Endothelial cell of umbilical vein (primary cell): ENCODE data around the gene MEF2C. TPM values are rescaled to one million over a fixed set of nuclear protein-coding genes. Genes with fewer than 3 reads are reported as not detected.

Experiments used
- BruUV-seq: library from RNA; stranded (reverse); fragments of 400-500 nt; replicated peaks from 2 replicates; lab custom pipeline; 2021; lab: Mats Ljungman, UMichigan
- CTCF ChIA-PET: fragments of 300-600, 350-600 bp; sonication (Branson Sonifier 250); formaldehyde crosslinking; loops from one replicate; lab custom pipeline; 2021; ENCODE audit warnings: antibody characterized with exemption, inconsistent platforms; lab: Charles Lee
- POLR2A ChIA-PET: fragments of 300-600, 350-600 bp; sonication (Branson Sonifier 250); formaldehyde crosslinking; loops from one replicate; lab custom pipeline; 2021; ENCODE audit warnings: antibody characterized with exemption, inconsistent platforms; lab: Charles Lee
- DNase-seq: peaks from one replicate; pipeline ENCODE4 v3.0.0-alpha.2; 2011; ENCODE audit warnings: low read depth, low spot score
- FAIRE-seq: peaks from 2 replicates; lab custom pipeline; 2011; peaks lifted over from hg19 to GRCh38; lab: Jason Lieb, UNC
- H2AFZ ChIP-seq: 2 replicates; pipeline ENCODE4 v1.6.0; 2012; ENCODE audit warnings: low read depth, low read length, control low read depth, inconsistent platforms
- H3K27ac ChIP-seq: 2 replicates; pipeline ENCODE4 v1.5.1; 2011; ENCODE audit warnings: low read depth, mild to moderate bottlenecking, control low read depth, low read length, moderate library complexity; ENCODE audit not compliant: insufficient read depth
- H3K27me3 ChIP-seq, 2 experiments: 2 replicates each; pipeline versions ENCODE4 v1.6.0 to v1.6.1; 2011; ENCODE audit warnings: low read length in 2 of 2, mixed read lengths in 1 of 2; ENCODE audit not compliant: control insufficient read depth in 2 of 2, insufficient read depth in 2 of 2
- H3K36me3 ChIP-seq, 2 experiments: 2 replicates in 1 of 2; 3 replicates in 1 of 2; pipeline ENCODE4 v1.5.1; 2011; ENCODE audit warnings: low read length in 2 of 2, mild to moderate bottlenecking in 1 of 2, moderate library complexity in 1 of 2; ENCODE audit not compliant: control insufficient read depth in 2 of 2, insufficient read depth in 2 of 2; ENCODE audit errors: extremely low read depth in 1 of 2
- H3K4me1 ChIP-seq: 3 replicates; pipeline ENCODE4 v1.5.1; 2011; ENCODE audit warnings: mild to moderate bottlenecking, low read length; ENCODE audit not compliant: control insufficient read depth, insufficient read depth; ENCODE audit errors: extremely low read depth
- H3K4me2 ChIP-seq: 2 replicates; pipeline ENCODE4 v1.6.1; 2011; ENCODE audit warnings: low read length, control low read depth, mixed read lengths; ENCODE audit not compliant: insufficient read depth
- H3K4me3 ChIP-seq, 3 experiments: fragments of 200-600 bp in 1 of 3; sonication (generic), shearing (Covaris generic) in 1 of 3; replicated peaks in 1 of 3; 2 replicates each; pipeline ENCODE4 v1.5.1; 2011 to 2016; ENCODE audit warnings: control low read depth in 3 of 3, low read length in 3 of 3, mild to moderate bottlenecking in 2 of 3, inconsistent platforms in 1 of 3, low read depth in 1 of 3, moderate library complexity in 1 of 3; ENCODE audit not compliant: insufficient read depth in 1 of 3
- H3K79me2 ChIP-seq: 2 replicates; pipeline ENCODE4 v1.6.0; 2012; ENCODE audit warnings: low read length, inconsistent platforms; ENCODE audit not compliant: control insufficient read depth, insufficient read depth
- H3K9ac ChIP-seq: replicated peaks from 2 replicates; pipeline ENCODE3; 2011; ENCODE audit warnings: low read length, control low read depth; ENCODE audit not compliant: insufficient read depth; ENCODE audit errors: extremely low read depth
- H3K9me1 ChIP-seq: replicated peaks from 3 replicates; pipeline ENCODE4 v1.6.0; 2011; ENCODE audit warnings: mild to moderate bottlenecking, low read length; ENCODE audit not compliant: control insufficient read depth, insufficient read depth; ENCODE audit errors: extremely low read depth
- H3K9me3 ChIP-seq: replicated peaks from 2 replicates; pipeline ENCODE4 v1.5.1; 2012; ENCODE audit warnings: low read length, inconsistent platforms; ENCODE audit not compliant: control insufficient read depth, insufficient read depth
- H4K20me1 ChIP-seq: replicated peaks from 2 replicates; pipeline ENCODE3; 2011; ENCODE audit warnings: mild to moderate bottlenecking, low read length; ENCODE audit not compliant: control insufficient read depth, insufficient read depth; ENCODE audit errors: extremely low read depth
- EZH2 ChIP-seq: IDR thresholded peaks from 2 replicates; pipeline ENCODE4 v1.6.1; 2012; ENCODE audit warnings: borderline replicate concordance, low read depth, mild to moderate bottlenecking, moderate library complexity, low read length, inconsistent platforms; ENCODE audit not compliant: severe bottlenecking
- FOS ChIP-seq: IDR thresholded peaks from 2 replicates; pipeline ENCODE4 v1.6.1; 2011; ENCODE audit warnings: mild to moderate bottlenecking, low read length, moderate library complexity, borderline replicate concordance; ENCODE audit not compliant: insufficient read depth
- GATA2 ChIP-seq: IDR thresholded peaks from 2 replicates; pipeline ENCODE4 v1.7.0; 2011; ENCODE audit warnings: low read depth, mild to moderate bottlenecking, moderate library complexity, mixed read lengths, low read length; ENCODE audit not compliant: insufficient read length, insufficient read depth
- JUN ChIP-seq: IDR thresholded peaks from 2 replicates; pipeline ENCODE4 v1.6.1; 2011; ENCODE audit warnings: borderline replicate concordance, low read depth; ENCODE audit not compliant: insufficient read length, insufficient read depth
- MYC ChIP-seq: IDR thresholded peaks from one replicate; pipeline ENCODE4 v1.6.1; 2011; ENCODE audit warnings: mild to moderate bottlenecking, low read depth, low read length
- POLR2A ChIP-seq: IDR thresholded peaks from 2 replicates; pipeline ENCODE4 v1.6.1; 2012; ENCODE audit warnings: low read depth, mild to moderate bottlenecking, control low read depth, low read length
- POLR2AphosphoS5 ChIP-seq: IDR thresholded peaks from 2 replicates; pipeline ENCODE4 v1.6.1; 2012; ENCODE audit warnings: low read depth, mild to moderate bottlenecking, control low read depth, low read length, moderate library complexity; ENCODE audit not compliant: insufficient read depth
- dilution Hi-C: fragments of 300-500 bp; cut with MboI; formaldehyde crosslinking; loops from one replicate; pipeline ENCODE4 v1.15.0; 2019; ENCODE audit warnings: low sequenced_read_pairs; ENCODE audit not compliant: extremely low pct_ligation_motif_present
- intact Hi-C: fragments of 100-400 bp; cut with micrococcal nuclease; formaldehyde crosslinking; loops from one replicate; pipeline ENCODE4 v1.10.0; 2022
- polyA plus RNA-seq, 4 experiments: library from polyadenylated mRNA; depleted of rRNA in 3 of 4; stranded (reverse) in 3 of 4; unstranded in 1 of 4; fragments of >200 nt; gene quantifications; 2 replicates each; pipeline versions ENCODE4 v1.2.1 to v1.2.3, GENCODE V29; 2011 to 2012; ENCODE audit warnings: missing spikeins in 1 of 4
- total RNA-seq: library from RNA; stranded (reverse); gene quantifications from 2 replicates; pipeline ENCODE4 v1.2.3, GENCODE V29; 2021
- TF ChIP-seq, protein P1 (sequence below): IDR thresholded peaks from 2 replicates; pipeline ENCODE4 v1.6.1; 2011; ENCODE audit not compliant: insufficient read depth, insufficient read length
- TF ChIP-seq, protein P2 (sequence below), 2 donors: IDR thresholded peaks; 1 replicate in 1 of 2; 2 replicates in 1 of 2; pipeline ENCODE4 v1.5.1; 2011; ENCODE audit warnings: low read length in 2 of 2, mild to moderate bottlenecking in 2 of 2, moderate library complexity in 2 of 2, control low read depth in 1 of 2, inconsistent platforms in 1 of 2, low read depth in 1 of 2; ENCODE audit not compliant: insufficient read depth in 1 of 2; ENCODE audit errors: extremely low read depth in 1 of 2

MEF2C gene
- total and polyA plus RNA-seq, 2 donors (not counting 3 experiments of a cell fraction or from before 2014, with no cell fraction given): 21.2 to 67.7 TPM

GRCh38 chr5:88882276-88883038, 527 bp downstream of the MEF2C start:
- CTCF ChIA-PET: interaction anchor here (1.0 to 7.8 kb wide), 9 partner anchors 46 to 1383 kb away, joined by 4 to 164 read pairs (median 6); no protein-coding TSS in a partner anchor
- Histone ChIP-seq H3K4me3 (peak overlapping the region; percentile 79 to 100 (median 100)), H3K36me3 (no peaks in the 10 kb centered on the region), H2AFZ (peak overlapping the region; percentile 71), H3K27ac (peak overlapping the region; percentile 95), H3K9me3 (no peaks in the 10 kb centered on the region), H3K27me3 (no peaks in the 10 kb centered on the region), H3K9ac (peak overlapping the region; percentile 97), H3K4me2 (peak overlapping the region; percentile 99), H3K9me1 (no peaks in the 10 kb centered on the region), H3K79me2 (peaks cover 46% of the 10 kb centered on the region), H3K4me1 (peaks cover 39% of the 10 kb centered on the region), H4K20me1 (no peaks in the 10 kb centered on the region)
- peak; percentile 64 for DNase-seq
- POLR2A ChIA-PET: interaction anchor here (0.6 to 2.1 kb wide), 8 partner anchors 8 to 1527 kb away, joined by 3 to 26 read pairs (median 6); partner anchors contain the start of gene CETN3
- FAIRE-seq: peak; percentile 69
- TSS peak; percentile 63 for BruUV-seq
- intact Hi-C loops: loop anchor here (1.0 to 10.0 kb wide), 8 partner anchors 55 to 1383 kb away; no protein-coding TSS in a partner anchor
- dilution Hi-C loops: no loop called here
- TF ChIP-seq, protein P1, sequence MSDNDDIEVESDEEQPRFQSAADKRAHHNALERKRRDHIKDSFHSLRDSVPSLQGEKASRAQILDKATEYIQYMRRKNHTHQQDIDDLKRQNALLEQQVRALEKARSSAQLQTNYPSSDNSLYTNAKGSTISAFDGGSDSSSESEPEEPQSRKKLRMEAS: no peak
- TF ChIP-seq EZH2 (no peak), GATA2 (no peak), JUN (no peak), FOS (no peak), POLR2AphosphoS5 (no peak), POLR2A (no peak), MYC (no peak)
- TF ChIP-seq, protein P2, sequence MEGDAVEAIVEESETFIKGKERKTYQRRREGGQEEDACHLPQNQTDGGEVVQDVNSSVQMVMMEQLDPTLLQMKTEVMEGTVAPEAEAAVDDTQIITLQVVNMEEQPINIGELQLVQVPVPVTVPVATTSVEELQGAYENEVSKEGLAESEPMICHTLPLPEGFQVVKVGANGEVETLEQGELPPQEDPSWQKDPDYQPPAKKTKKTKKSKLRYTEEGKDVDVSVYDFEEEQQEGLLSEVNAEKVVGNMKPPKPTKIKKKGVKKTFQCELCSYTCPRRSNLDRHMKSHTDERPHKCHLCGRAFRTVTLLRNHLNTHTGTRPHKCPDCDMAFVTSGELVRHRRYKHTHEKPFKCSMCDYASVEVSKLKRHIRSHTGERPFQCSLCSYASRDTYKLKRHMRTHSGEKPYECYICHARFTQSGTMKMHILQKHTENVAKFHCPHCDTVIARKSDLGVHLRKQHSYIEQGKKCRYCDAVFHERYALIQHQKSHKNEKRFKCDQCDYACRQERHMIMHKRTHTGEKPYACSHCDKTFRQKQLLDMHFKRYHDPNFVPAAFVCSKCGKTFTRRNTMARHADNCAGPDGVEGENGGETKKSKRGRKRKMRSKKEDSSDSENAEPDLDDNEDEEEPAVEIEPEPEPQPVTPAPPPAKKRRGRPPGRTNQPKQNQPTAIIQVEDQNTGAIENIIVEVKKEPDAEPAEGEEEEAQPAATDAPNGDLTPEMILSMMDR (IDR thresholded peaks at IDR 0.05; ENCODE audit: extremely low read depth in 1 of 2, insufficient read depth in 1 of 2, low read depth in 1 of 2, low read length in 2 of 2): no peak
